Activated gamma-delta T cell treated with Interleukin-2 at 50 U/mL for 16 hours (primary cell): Measurements from ENCODE around the gene SLC13A1.
"Not testable (repeated sequence)": the region's sequence is repeated elsewhere in the genome, so short reads cannot be mapped to it uniquely, and the experiment has no call there.

Experiments
- DNase-seq: peaks from one replicate; pipeline ENCODE4 v3.0.0-alpha.2; 2020

SLC13A1 gene

DNA sequence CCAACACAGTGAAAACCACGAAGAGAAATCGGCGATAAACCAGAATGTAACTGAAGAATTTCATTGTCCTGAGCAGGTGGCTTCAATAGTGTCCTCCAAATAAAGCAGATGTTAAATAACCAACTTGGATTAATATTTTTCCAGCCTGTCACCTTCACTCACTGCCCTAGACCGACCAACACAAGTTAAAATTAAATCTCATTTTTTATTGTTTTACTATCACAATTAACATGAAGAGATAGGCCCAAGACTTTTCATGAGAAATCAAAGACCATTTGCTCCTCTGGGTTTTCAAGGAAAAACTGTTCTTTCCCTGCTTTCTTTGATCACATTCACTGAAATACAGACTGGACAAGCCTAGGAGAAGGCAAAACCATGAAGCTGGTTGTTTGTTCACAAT lies at the start of gene SLC13A1:
Gene SLC13A1, minus strand, starts transcription at position 87 of the 400 bp plus-strand sequence. Its CDS starts 23 bp downstream, at position 64.
- DNase-seq, result no peak

- no peak for DNase-seq
Measured at GRCh38 chr7:123244768-123245167, 45.0 kb upstream of the SLC13A1 start.

DNA sequence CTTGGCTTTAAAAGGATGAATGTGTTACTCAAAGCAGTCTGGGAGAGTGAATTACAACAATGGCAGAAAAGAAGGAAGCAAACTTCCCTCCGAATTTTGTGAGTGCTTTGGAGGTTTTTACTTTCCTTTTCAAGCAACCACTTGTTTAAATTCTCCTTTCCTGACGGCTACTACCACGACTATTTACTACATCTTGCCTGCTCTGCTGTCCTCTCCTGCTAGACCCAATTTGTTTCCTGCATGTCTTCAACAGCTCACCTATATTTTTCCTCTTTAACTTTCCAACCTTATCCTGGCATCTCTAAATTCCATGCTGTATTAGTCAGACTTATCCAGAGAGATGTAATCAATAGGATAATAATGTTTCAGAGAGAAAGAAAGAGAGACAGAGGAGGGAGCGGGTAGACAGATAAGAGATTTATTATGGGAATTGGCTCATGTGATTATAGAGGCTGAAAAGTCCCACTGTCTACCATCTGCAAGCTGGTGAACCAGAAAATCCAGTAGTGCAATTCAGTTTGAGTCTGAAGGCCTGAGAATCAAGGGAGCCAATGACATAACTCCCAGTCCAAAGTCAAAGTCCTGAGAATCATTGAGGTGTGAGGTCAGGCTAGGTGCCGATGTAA lies 42.8 kb upstream of the SLC13A1 start:
- DNase-seq, result no peak

- no peak for DNase-seq
Measured at GRCh38 chr7:123241809-123242208, 42.0 kb upstream of the SLC13A1 start.

- no peak for DNase-seq
Measured at GRCh38 chr7:123231021-123232000, 31.5 kb upstream of the SLC13A1 start.

- no peak for DNase-seq
Measured at GRCh38 chr7:123230603-123231002, 30.8 kb upstream of the SLC13A1 start.

- no peak for DNase-seq
Measured at GRCh38 chr7:123230147-123230546, 30.4 kb upstream of the SLC13A1 start.

- DNase-seq, result no peak
Measured at GRCh38 chr7:123229426-123229825, 29.7 kb upstream of the SLC13A1 start.

DNA sequence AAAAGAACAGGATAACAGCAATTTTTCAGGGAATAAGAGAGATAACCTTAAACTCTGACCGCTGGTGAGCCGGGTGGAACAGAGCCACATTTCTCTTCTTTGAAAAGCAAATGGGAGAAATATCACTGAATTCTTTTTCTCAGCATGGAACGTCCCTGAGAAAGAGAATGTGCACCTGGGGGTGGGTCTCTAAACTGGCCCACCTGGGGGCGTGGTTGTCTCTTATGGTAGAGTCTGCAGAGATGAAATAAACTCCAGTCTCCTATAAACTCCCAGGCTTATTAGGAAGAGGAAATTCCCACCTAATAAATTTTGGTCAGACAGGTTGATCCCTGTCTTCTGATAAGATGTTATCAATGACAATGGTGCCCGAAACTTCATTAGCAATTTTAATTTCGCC lies 27.9 kb upstream of the SLC13A1 start:
- not testable (repeated sequence) for DNase-seq

DNA sequence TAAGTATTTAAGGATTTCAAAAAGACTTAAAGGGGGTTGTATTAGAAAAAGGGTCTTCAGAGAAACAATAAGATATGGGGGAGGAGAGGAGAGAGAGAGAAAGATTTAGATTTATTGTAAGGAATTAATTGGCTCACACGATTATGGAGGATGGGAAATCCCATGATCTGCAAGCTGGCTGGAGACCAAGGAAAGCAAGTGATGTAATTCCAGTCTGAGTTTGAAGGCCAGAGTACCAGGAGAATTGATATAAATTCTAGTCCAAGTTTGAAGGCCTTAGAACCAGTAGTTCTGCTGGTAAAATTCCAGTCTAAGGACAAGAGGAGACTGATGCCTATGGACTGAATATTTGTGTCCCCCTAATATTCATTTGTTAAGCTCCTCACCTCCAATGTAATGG lies 20.6 kb upstream of the SLC13A1 start:
- no peak for DNase-seq

DNA sequence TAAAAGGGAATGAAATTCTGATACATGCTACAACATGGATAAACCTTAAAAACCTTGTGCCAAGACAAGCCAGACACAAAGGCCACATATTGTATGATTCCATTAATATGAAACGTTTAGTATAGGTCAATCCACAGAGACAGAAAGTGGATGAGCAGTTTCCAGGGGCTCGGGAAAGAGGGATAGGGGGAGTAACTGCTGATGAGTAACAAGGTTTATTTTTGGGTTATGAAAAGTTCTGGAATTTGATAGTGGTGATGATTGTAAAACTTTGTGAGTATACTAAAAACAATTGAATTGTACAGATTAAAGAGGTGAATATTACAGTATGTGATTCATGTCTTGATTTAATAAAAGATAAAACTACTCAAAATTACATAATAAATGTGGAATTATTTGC lies 19.1 kb upstream of the SLC13A1 start:
- DNase-seq, result no peak

GRCh38 chr7:123216825-123217224 lies 17.1 kb upstream of the SLC13A1 start:
- no peak for DNase-seq

DNA sequence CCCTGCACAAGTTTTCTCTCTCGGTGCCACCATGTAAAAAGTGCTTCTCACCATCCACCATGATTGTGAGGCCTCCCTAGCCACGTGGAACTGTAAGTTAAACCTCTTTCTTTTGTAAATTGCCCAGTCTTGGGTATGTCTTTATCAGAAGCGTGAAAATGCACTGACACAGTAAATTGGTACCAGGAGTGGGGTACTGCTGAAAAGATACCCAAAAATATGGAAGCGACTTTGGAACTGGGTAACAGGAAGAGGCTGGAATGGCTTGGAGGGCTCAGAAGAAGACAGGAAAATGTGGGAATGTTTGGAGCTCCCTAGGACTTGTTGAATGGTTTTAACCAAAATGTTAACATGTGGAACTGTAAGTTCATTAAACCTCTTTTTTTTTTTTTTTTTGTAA lies 15.6 kb upstream of the SLC13A1 start:
- DNase-seq, result no peak

GRCh38 chr7:123211545-123211944 lies 11.8 kb upstream of the SLC13A1 start:
- DNase-seq, result no peak

GRCh38 chr7:123210986-123211385 lies 11.2 kb upstream of the SLC13A1 start:
- no peak for DNase-seq

GRCh38 chr7:123209786-123210185 lies 10.0 kb upstream of the SLC13A1 start:
- no peak for DNase-seq

- DNase-seq, result no peak
Measured at GRCh38 chr7:123208793-123209192, 9.0 kb upstream of the SLC13A1 start.

- no peak for DNase-seq
Measured at GRCh38 chr7:123204206-123204835, 4.6 kb upstream of the SLC13A1 start.

DNA sequence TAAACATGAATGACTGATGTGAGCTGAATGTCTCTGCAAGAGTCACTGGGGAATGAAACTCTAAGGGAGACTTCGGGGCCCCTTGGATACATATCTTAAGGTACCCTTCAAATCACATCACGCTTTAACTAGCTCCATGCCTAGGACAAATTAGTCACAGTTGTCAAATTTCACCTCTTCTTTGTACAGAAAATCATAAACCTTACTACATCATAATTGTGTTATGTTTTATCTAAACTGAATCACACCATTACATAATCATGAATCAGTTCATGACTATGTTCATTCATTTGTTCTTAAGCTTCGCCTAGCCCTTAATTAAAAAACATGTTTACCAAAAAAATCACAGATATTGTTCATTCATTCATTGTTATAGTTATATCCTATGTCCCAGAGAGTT lies 2.1 kb upstream of the SLC13A1 start:
- no peak for DNase-seq

DNA sequence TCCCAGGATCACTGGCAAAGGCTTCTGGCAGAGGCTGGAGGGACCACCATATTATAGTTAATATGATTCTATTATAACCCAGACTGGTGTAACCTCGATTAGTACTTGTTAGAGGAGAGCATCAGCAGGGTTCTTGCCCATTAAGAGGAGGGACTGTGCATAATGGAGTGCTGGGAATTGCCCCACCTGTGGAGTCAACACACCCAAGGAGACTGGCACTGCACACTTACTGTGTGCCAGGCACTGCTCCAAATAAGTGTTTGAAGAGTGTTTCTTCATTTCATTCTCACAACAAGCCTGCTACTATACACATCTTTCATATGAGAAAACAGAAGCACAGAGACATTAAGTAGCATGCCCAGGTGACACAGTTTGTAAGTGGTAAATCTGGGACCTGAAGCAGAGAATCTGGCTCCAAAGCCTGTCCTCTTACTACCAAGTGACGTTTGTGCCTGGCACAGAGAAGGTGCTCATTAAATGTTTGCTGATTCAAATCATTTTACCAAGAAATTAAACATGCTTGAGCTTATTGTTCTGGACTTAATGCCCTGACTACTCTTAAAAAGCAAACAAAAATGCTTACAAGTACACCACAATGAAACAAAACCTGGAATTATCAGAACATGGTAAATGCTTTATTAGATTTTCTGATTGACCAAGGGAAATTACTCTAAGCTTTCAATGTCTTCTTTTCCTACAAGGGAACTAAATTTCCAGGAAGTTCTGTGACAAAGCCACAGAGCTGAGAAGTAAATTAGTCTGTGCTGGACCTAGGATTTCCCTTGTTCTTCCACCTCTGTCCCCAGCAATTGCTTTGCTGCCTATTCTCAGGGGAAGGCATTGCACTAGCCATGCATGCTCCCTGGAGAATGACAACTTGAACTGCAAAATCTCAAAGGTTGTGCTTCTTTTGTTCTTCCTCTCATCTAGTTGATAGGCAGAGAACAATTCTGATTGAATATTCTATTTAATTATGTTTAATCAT lies 809 bp downstream of the SLC13A1 start:
- DNase-seq, result no peak

DNA sequence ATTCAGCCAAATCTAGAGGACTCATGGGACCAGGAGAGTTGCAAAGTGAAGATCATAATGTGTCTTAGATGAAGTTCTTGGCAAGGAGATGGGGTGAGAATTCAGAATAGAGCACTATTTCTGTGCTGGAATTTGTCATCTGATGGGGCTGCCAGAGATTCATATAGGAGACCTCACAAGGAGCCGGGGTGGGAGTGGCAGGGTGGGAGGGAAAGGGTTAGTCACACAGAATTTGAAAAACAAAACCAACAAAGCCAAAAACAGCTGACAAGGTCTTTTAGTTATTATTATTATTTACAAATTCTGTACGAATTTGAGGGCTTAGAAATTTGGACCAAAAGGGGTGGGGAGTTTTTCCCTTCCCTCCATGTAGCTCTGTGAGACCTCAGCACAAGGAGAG lies 1.7 kb downstream of the SLC13A1 start:
- no peak for DNase-seq

- DNase-seq, result no peak
Measured at GRCh38 chr7:123193235-123193634, 6.5 kb downstream of the SLC13A1 start.
